Measurements from ENCODE around the gene PTPN14. TPM values are rescaled to one million over a fixed set of nuclear protein-coding genes. Genes with fewer than 3 reads are reported as not detected.

PTPN14 gene
- total RNA-seq, 1 experiment from 2014 or later = 15.7 TPM

DNA sequence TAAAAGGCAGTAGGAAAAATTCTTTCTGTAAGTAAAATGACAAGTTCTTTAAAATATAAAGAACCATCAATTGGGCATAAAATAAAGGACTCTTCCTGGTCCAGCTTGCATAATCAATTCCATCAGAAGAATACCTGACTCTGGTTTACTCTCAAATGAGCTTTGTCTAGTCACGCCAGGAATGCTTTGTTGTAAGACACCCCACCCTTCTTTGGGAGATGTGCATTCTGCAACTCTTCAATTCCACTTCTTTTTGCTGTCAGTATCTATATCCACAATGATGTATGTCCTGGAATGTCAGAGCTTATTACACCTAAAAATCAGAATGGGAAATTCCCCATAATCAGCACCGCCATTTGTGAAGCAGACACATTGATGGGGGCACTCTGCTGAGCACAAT lies 76.1 kb downstream of the PTPN14 start:
- H3K27me3 ChIP-seq (ENCODE audit: control insufficient read depth, insufficient read depth, low read length) = no peaks in the 10 kb centered on the region
- H3K4me3 ChIP-seq (ENCODE audit: insufficient read depth, low read depth, low read length) = no peak overlapping the region
- no peak for DNase-seq
- H3K36me3 ChIP-seq (replicated peaks; ENCODE audit: control insufficient read depth, insufficient read depth, low read length) = no peaks in the 10 kb centered on the region

DNA sequence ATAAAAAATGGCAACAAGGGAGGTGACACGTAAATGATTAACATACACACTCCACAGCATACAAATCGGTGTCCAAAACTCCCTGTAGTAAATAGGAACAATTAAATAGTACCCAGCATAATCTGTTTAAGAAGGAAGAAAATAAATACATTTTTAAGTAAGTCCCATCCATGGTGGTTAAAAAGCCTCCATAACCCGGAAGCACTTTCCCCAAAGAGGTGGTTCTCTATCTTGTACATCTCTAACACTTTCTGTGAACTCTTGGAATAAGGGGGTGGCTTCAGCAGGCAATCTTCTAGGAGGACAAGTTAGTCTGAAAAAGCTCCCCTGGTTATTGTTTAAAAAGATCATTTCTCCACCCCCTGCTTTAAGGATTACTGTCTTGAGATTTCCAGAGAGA lies 76.9 kb downstream of the PTPN14 start:
- Histone ChIP-seq H3K36me3 (replicated peaks; ENCODE audit: control insufficient read depth, insufficient read depth, low read length) (no peaks in the 10 kb centered on the region), H3K27me3 (ENCODE audit: control insufficient read depth, insufficient read depth, low read length) (no peaks in the 10 kb centered on the region), H3K4me3 (ENCODE audit: insufficient read depth, low read depth, low read length) (no peak overlapping the region)
- no peak for DNase-seq

DNA sequence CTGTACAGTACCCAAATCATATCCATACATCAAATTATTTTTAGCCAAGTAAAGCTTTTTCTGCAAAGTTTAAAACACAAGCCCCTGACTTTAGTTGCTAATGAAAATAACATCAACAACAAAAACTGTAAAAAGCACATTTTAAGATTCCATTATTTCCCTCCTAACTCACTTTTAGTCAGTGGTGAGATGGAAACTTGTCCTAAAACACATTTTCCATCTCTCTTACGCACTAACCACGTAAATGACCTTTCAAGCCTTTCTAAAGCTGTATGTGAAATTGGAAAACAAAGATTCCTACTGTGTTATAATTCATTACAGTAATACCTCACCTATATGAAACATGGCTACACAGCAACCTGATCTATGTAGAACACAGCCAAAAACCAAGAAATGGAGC lies 77.5 kb downstream of the PTPN14 start:
- no peak overlapping the region for H3K4me3 ChIP-seq (ENCODE audit: insufficient read depth, low read depth, low read length)
- no peaks in the 10 kb centered on the region for H3K27me3 ChIP-seq (ENCODE audit: control insufficient read depth, insufficient read depth, low read length)
- H3K36me3 ChIP-seq (replicated peaks; ENCODE audit: control insufficient read depth, insufficient read depth, low read length) = no peaks in the 10 kb centered on the region
- DNase-seq = no peak

DNA sequence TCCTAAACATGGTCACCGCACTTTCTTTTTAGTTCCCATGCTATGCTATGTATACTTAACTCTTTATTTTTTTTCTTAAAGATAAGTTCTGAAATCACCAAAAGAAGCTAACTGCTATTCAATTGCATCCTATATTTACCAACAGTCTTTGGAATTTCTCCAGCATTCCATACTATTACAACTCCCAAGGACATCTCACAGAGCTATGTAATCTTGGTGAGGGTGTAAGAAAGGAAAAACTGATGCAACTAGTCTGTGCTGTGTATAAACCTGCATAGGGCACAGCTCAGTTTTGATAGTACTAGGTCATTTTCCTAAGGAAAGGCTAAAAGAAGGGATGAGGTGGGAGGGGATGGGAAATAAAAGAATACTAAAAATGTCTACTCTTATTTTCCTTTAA lies 78.0 kb downstream of the PTPN14 start:
- no peak for DNase-seq
- Histone ChIP-seq H3K27me3 (ENCODE audit: control insufficient read depth, insufficient read depth, low read length) (no peaks in the 10 kb centered on the region), H3K4me3 (ENCODE audit: insufficient read depth, low read depth, low read length) (no peak overlapping the region), H3K36me3 (replicated peaks; ENCODE audit: control insufficient read depth, insufficient read depth, low read length) (no peaks in the 10 kb centered on the region)

DNA sequence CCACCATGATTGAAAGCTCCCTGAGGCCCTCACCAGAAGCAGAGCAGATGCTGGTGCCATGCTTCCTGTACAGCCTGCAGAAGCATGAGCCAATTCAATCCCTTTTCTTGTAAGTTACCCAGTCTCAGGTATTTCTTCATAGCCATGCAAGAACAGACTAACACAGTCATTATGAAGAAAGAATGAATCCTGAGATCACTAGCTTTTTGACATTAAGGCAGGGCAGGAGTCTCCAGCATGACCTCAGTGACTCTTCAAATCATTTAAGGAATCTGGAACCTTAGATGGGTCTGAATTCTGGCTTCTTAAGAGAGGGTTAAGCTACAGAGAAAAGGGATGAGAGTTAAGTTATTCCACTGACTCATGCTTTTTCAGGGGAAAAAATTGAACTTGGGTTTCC lies 79.0 kb downstream of the PTPN14 start:
- DNase-seq = no peak
- Histone ChIP-seq H3K36me3 (replicated peaks; ENCODE audit: control insufficient read depth, insufficient read depth, low read length) (no peaks in the 10 kb centered on the region), H3K27me3 (ENCODE audit: control insufficient read depth, insufficient read depth, low read length) (no peaks in the 10 kb centered on the region), H3K4me3 (ENCODE audit: insufficient read depth, low read depth, low read length) (no peak overlapping the region)

DNA sequence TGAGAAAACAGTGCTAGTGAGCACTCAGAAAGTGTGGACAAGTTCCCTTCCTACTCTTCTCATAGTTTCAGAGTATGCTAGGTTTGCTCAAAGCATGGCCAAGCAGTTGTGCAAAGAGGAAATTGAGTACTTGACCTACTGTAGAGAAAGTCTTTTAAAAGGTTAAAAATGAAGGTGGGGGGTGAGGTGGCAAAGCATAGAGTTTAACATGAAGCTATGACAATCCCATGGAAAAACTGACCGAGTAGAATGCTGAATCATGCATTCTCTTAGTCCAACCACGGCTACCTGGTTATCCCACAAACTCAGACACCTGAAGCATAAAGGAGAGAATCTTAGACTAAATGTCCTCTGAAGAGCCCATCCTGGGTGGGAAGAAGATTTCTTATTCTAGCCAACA lies 79.9 kb downstream of the PTPN14 start:
- no peak for DNase-seq
- Histone ChIP-seq H3K36me3 (replicated peaks; ENCODE audit: control insufficient read depth, insufficient read depth, low read length) (no peaks in the 10 kb centered on the region), H3K27me3 (ENCODE audit: control insufficient read depth, insufficient read depth, low read length) (no peaks in the 10 kb centered on the region), H3K4me3 (ENCODE audit: insufficient read depth, low read depth, low read length) (no peak overlapping the region)

DNA sequence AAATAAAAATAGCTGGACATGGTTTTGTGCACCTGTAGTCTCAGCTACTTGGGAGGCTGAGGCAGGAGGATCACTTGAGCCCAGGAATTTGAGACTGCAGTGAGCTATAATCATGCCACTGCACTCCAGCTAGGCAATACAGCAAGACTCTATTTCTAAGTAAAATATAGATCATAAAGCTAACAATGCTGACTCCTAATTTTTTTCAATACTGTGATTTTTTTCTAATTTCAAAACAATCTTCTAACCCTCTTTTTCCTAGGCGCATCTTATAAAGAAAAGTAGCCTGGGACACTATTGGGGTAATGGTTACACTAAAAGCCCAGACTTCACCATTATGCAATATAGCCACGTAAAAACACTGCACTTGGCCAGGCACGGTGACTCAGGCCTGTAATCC lies 81.3 kb downstream of the PTPN14 start:
- Histone ChIP-seq H3K4me3 (ENCODE audit: insufficient read depth, low read depth, low read length) (no peak overlapping the region), H3K36me3 (replicated peaks; ENCODE audit: control insufficient read depth, insufficient read depth, low read length) (no peaks in the 10 kb centered on the region), H3K27me3 (ENCODE audit: control insufficient read depth, insufficient read depth, low read length) (no peaks in the 10 kb centered on the region)
- no peak for DNase-seq

DNA sequence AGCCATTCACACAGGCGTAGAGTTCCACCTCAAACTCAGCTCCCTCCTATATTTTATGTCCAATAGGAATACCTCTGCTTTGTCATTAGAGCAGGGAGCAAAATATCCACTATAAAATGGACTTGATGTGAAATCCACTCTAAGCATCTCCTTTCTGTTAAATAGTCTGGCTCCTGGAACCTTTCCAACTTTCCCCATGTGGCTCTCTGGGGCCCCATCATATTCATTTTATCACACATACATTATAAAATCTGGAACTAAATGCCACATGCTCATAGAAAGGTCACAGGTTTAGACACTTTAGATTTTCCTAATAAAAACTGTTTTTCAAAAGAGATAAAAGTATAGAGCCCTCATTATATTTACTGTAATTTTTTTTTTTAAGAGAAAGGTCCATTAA lies 82.1 kb downstream of the PTPN14 start:
- Histone ChIP-seq H3K36me3 (replicated peaks; ENCODE audit: control insufficient read depth, insufficient read depth, low read length) (no peaks in the 10 kb centered on the region), H3K4me3 (ENCODE audit: insufficient read depth, low read depth, low read length) (no peak overlapping the region), H3K27me3 (ENCODE audit: control insufficient read depth, insufficient read depth, low read length) (no peaks in the 10 kb centered on the region)
- DNase-seq = no peak

DNA sequence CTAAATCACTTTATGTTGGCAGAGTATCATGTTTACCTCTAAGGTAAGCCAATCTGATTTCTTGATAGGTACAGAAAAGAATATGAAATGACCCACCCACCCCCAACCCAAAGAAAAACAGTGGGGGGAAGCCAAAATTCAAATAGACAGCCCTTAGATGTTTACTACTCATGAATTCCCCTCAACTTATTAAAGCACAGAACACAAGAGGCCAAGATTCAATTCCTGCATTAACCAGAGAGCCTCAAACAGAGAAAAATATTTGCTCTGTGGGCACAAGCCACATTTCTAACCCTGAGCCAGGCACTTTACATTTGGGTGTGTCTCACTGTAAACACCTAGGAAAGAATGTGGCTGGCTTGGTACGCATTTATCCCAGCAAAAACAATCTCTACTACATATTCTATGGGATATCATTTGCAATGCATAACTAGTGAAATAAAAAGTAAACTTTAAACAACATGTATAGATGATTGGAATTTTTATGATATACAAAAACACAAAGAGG lies 84.3 kb downstream of the PTPN14 start:
- no peaks in the 10 kb centered on the region for H3K27me3 ChIP-seq (ENCODE audit: control insufficient read depth, insufficient read depth, low read length)
- no peak for DNase-seq
- no peaks in the 10 kb centered on the region for H3K36me3 ChIP-seq (replicated peaks; ENCODE audit: control insufficient read depth, insufficient read depth, low read length)
- H3K4me3 ChIP-seq (ENCODE audit: insufficient read depth, low read depth, low read length) = no peak overlapping the region

DNA sequence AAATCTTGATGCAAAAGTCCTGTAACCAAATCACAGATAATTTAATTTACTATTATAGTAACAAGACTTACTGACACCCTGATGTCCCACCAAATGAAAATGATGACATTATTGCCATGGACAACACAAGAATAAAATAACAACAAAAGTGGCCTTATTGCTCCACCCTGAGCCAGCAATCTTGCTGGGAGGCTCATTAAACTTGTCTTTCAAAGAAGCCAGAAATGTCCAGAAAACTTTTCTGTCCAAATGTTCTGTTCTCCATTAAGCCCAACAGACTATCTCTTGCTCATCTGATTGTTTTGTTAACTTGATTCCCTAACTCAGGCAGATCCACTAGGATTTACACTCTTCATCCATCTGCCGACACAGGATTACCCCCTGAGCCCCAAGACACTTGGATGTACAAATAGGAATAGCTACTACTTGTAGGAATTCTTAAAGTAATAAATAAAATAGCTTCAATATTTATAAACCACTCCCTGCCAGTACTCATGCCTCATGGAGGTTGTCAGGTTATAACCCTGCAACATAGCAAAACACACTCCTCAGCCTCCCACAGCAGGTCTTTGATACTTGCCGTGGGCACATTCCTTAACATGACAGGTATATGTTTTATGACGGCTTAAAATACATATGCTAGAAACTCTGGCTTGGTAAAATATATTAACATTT lies 84.9 kb downstream of the PTPN14 start:
- Histone ChIP-seq H3K36me3 (replicated peaks; ENCODE audit: control insufficient read depth, insufficient read depth, low read length) (no peaks in the 10 kb centered on the region), H3K4me3 (ENCODE audit: insufficient read depth, low read depth, low read length) (no peak overlapping the region), H3K27me3 (ENCODE audit: control insufficient read depth, insufficient read depth, low read length) (no peaks in the 10 kb centered on the region)
- DNase-seq = no peak

DNA sequence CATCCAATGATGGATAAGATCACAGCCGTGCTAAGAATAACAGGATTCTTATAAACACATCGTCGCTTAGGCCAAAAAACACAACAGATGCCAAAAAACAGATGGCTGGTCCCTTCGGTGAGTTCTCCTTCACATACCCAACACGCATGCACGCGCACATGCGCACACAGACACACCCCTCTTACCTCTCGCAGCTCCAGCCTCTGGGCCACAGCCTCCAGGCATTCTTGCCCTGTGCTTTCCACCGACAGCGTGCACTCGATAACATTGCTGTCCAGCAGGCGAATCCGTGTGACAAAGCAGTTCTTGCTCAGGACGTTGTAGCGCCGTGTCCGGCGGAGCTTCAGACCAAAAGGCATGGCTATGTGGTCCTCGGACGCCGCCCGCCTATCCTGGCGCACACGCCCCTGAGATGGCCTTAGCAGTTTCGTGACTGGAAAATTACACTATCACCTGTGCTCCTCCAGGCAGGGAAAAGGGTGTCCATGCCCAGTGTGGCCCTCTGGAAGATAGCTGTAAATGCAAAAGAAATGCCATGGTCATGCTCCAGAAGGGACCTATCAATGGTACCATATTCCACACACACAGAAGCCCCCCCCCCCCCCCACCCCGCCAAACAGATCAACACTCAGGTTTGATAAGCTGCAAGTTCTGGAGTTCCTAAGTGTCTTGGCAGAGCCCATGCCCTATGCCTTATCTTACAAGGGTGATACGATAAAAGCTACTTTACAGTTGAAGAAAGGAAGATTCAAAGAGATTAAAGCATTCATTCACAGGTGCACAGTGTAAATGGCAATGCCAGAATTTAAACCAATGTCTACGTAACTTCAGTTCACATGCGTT lies 86.7 kb downstream of the PTPN14 start:
- no peaks in the 10 kb centered on the region for H3K36me3 ChIP-seq (replicated peaks; ENCODE audit: control insufficient read depth, insufficient read depth, low read length)
- H3K27me3 ChIP-seq (ENCODE audit: control insufficient read depth, insufficient read depth, low read length) = no peaks in the 10 kb centered on the region
- H3K4me3 ChIP-seq (ENCODE audit: insufficient read depth, low read depth, low read length) = no peak overlapping the region
- DNase-seq = no peak

DNA sequence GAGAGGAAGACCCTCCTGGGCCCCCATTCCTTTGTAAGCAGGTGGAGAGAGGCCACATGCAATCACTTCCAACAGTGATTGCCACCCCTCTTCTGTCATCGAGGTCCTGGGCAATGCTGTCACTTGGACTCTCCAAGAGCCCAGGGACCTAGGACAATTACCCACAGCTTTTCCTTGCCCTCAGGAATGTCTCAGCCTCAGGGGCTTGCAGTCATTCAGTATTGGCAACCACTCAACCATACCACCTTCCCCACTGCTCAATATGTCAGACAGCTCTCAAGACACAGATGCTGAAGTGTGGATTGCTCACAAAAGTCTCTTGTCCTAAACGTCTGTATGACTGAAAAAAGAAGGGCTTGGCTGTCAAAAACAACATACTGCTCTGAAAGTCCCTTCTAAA lies 87.8 kb downstream of the PTPN14 start:
- no peak for DNase-seq
- Histone ChIP-seq H3K4me3 (ENCODE audit: insufficient read depth, low read depth, low read length) (no peak overlapping the region), H3K27me3 (ENCODE audit: control insufficient read depth, insufficient read depth, low read length) (no peaks in the 10 kb centered on the region), H3K36me3 (replicated peaks; ENCODE audit: control insufficient read depth, insufficient read depth, low read length) (no peaks in the 10 kb centered on the region)

DNA sequence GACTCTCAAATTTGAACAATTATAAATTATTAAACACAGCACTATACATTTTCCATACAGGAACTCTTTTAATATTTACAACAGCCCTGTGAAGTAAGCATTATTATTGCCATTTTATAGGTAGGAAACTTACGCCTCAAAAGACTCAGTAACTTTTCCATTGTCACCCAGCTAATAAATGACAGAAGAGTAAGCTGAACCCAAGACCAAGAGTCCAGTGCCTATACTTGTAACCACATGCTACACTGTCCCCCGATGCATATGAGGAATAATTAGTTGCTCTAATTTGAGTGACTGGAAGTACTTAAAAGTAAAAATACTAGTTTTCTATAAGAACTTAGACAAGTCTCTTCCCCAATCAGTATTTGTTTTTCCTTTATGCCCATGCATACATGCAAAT lies 88.5 kb downstream of the PTPN14 start:
- no peak overlapping the region for H3K4me3 ChIP-seq (ENCODE audit: insufficient read depth, low read depth, low read length)
- H3K27me3 ChIP-seq (ENCODE audit: control insufficient read depth, insufficient read depth, low read length) = no peaks in the 10 kb centered on the region
- H3K36me3 ChIP-seq (replicated peaks; ENCODE audit: control insufficient read depth, insufficient read depth, low read length) = no peaks in the 10 kb centered on the region
- no peak for DNase-seq

DNA sequence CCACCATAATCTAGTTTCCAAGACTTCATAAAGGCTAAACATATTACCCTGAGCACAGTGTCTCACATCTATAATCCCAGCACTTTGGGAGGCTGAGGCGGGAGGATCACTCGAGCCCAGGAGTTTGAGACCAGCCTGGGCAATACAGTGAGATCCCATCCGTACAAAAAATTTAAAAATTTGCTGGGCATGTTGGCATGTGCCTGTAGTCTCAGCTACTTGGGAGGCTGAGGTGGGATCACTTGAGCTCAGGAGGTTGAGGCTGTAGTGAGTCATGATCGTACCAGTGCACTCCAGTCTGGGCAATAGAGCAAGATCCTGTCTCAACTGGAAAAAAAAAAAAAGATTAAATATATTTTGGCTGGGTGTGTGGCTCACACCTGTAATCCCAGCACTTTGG lies 90.1 kb downstream of the PTPN14 start:
- H3K36me3 ChIP-seq (replicated peaks; ENCODE audit: control insufficient read depth, insufficient read depth, low read length) = no peaks in the 10 kb centered on the region
- DNase-seq = no peak
- H3K4me3 ChIP-seq (ENCODE audit: insufficient read depth, low read depth, low read length) = no peak overlapping the region
- H3K27me3 ChIP-seq (ENCODE audit: control insufficient read depth, insufficient read depth, low read length) = no peaks in the 10 kb centered on the region

DNA sequence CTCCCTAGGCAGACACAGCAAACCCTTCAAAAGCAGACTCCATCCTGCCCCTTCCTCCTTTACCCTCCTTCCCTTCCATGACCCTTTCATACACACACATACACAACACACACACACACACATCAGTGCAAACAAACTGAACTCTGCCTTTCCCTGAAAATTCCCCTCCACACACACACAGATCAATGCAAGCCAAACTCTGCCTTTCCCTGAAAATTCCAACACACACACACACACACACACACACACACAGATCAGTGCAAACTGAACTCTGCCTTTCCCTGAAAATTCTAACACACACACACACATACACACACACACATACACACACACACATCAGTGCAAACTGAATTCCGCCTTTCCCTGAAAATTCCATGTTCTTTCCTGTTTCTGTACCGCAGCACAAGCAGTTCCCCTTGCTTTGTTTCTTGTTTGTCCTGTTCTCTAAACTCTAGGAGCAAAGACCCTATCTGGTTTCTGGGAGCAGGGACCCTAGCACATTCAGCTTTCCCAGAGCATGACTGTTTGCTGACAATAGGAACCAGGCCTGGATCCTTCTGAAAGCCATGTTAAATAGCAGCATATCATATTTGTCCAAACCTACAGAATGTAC lies 91.0 kb downstream of the PTPN14 start:
- H3K36me3 ChIP-seq (replicated peaks; ENCODE audit: control insufficient read depth, insufficient read depth, low read length) = no peaks in the 10 kb centered on the region
- no peak overlapping the region for H3K4me3 ChIP-seq (ENCODE audit: insufficient read depth, low read depth, low read length)
- H3K27me3 ChIP-seq (ENCODE audit: control insufficient read depth, insufficient read depth, low read length) = no peaks in the 10 kb centered on the region
- no peak for DNase-seq
